Endothelial cell of coronary artery (primary cell): ENCODE measurements around the gene DCTN4. TPM values are rescaled to one million over a fixed set of nuclear protein-coding genes. Genes with fewer than 3 reads are reported as not detected.

Source experiments
- total RNA-seq: library from RNA; depleted of rRNA; stranded (reverse); fragments of >200 nt; gene quantifications from 2 replicates; pipeline ENCODE4 v1.2.3, GENCODE V29; 2014

DCTN4 gene
- total RNA-seq = 25.9 and 29.9 TPM in 2 replicates

GRCh38 chr5:150758531-150759333 lies at the start of gene DCTN4:
TSS of gene DCTN4 (minus strand) at chr5:150759017. CDS start at chr5:150758993, 24 bp downstream.

GRCh38 chr5:150778517-150779396 lies 19.9 kb upstream of the DCTN4 start, which contains the start of gene SMIM3:
TSS of gene SMIM3 (plus strand) at chr5:150778757. CDS start at chr5:150795441, 16,684 bp downstream.

GRCh38 chr5:150700594-150701377 lies 58.0 kb downstream of the DCTN4 start, which contains the start of gene RBM22:
TSS of gene RBM22 (minus strand) at chr5:150701062. CDS start at chr5:150700985, 77 bp downstream.

GRCh38 chr5:150661086-150661485 lies 97.7 kb downstream of the DCTN4 start, which contains the start of gene MYOZ3:
TSS of gene MYOZ3 (plus strand) at chr5:150661251. CDS start at chr5:150662942, 1,691 bp downstream.

Other genes with a start within 250 kb of the DCTN4 start
- gene SYNPO, start 118.4 kb downstream of the DCTN4 start, total RNA-seq = 10.0 and 39.4 TPM in 2 replicates
- gene MYOZ3, start 97.8 kb downstream of the DCTN4 start, total RNA-seq = 0.18 and 0.94 TPM in 2 replicates
- gene RBM22, start 58.0 kb downstream of the DCTN4 start, total RNA-seq = 18.5 and 18.9 TPM in 2 replicates
- 2.7 and 8.5 TPM in 2 replicates for gene SMIM3, start 19.7 kb upstream of the DCTN4 start, total RNA-seq
- gene IRGM, start 87.5 kb upstream of the DCTN4 start, total RNA-seq = not detected in 2 replicates
- 4.7 and 8.5 TPM in 2 replicates for gene ZNF300, start 146.0 kb upstream of the DCTN4 start, total RNA-seq